CD4-positive, alpha-beta T cell treated with Interleukin-6 for 4 hours (primary cell): Measurements from ENCODE around the gene SLC50A1.
"Not testable (repeated sequence)": the region's sequence is repeated elsewhere in the genome, so short reads cannot be mapped to it uniquely, and the experiment has no call there.

Source experiments
- DNase-seq: peaks from one replicate; pipeline ENCODE4 v3.0.0-alpha.2; 2020; ENCODE audit warnings: mixed read lengths

Gene SLC50A1

DNA sequence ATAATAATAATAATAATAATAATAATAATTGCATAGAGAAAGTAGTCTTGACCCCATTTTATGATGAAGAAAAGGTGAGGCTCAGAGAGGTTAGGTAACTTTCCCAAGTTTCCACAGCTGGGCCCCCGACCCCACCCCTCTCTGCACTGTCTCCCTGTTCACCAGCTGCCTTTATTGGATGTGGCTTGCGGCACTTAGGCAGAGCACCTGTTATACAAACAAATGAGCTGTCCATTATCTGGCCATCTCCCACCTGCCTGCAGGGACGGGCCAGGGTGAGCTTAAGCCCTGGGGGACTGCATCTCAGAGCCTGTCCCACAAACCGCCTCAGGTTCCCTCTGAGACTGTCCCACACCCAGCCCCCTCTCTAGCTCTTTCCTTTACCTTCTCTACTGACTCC, 18.0 kb upstream of the SLC50A1 start:
- no peak for DNase-seq

DNA sequence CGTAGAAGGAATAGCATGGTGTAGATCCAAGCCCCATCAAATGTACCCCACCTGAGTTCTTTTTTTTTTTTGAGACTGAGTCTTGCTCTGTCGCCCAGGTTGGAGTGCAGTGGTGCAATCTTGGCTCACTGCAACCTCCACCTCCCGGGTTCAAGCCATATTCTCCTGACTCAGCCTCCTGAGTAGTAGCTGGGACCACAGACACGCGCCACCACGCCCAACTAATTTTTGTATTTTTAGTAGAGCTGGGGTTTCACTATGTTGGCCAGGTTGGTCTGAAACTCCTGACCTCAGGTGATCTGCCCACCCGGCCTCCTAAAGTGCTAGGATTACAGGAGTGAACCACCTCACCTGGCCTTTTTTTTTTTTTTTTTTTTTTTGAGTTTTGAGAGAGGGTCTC, 17.6 kb upstream of the SLC50A1 start:
- DNase-seq = not testable (repeated sequence)

DNA sequence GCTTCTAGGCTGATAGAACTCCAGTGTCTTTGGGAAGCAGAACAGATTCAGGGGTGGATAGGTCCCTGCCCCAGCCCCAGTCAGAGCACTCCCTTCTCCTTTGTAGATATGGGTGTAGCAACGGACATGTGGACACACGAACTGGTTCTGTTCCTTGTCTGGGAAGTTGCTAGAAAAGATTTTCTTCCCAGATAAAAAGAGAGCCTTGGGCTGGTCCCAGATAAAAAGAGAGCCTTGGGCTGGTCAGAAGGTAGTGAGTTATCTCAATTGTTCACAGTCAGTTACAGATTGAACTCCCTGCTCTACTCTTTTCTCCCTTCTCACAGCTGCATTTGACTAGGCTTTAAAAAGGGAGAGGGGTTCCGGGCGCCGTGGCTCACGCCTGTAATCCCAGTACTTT, 15.4 kb upstream of the SLC50A1 start:
- DNase-seq = no peak

DNA sequence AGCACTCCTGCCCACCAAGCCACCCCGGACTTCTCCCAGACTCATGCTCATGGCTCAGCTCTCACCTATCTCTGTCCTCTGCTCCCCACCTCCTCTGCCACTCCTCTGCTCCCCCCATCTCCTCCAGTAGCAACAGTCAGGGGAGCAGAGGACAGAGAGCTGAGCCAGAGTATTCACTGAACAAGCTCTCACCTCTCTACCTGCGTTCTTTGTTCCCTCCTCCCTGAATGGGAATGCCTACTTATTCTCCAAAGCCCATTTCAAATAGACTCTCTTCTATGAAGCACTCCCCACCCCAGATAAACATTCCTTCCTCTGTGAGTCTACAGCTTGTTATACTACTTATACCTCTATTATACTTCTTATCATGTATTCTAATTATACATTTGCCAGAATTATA, 14.4 kb upstream of the SLC50A1 start:
- no peak for DNase-seq

DNA sequence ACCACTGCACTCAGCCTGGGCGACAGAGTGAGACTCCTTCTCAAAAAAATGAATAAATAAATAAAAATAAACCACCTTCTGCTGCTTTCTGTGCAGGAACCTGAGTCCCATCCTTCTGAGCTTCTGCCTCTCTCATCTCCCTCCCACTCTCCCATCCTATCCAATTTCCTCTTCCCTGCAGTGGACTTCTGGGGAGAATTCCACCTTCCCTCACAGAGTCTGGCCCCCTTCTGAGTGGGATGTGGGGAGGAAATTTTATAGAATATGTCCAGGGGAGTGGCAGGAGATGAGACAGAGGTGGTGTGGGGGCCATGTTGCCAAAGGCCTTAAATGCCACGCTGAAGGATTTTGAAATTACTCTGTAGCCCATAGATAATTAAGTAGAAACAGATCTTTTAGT, 13.3 kb upstream of the SLC50A1 start:
- DNase-seq = no peak

DNA sequence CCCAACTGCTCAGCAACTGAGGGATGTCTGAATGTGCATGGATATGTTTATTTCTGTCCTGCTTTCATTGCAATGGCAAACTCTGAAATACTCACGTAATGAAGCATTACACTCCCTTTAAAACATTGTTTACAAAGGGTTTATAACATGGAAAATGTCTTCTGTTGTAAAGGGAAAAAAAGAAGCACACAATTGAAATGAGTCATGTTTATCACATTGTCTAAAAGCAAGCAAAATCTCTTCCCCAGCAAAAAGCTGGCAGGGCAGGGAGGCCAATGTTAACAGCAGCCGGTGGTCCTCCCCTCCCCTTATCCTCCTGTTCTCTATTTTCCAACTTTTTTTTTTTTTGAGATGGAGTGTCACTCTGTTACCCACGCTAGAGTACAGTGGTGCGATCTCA, 11.9 kb upstream of the SLC50A1 start:
- no peak for DNase-seq

DNA sequence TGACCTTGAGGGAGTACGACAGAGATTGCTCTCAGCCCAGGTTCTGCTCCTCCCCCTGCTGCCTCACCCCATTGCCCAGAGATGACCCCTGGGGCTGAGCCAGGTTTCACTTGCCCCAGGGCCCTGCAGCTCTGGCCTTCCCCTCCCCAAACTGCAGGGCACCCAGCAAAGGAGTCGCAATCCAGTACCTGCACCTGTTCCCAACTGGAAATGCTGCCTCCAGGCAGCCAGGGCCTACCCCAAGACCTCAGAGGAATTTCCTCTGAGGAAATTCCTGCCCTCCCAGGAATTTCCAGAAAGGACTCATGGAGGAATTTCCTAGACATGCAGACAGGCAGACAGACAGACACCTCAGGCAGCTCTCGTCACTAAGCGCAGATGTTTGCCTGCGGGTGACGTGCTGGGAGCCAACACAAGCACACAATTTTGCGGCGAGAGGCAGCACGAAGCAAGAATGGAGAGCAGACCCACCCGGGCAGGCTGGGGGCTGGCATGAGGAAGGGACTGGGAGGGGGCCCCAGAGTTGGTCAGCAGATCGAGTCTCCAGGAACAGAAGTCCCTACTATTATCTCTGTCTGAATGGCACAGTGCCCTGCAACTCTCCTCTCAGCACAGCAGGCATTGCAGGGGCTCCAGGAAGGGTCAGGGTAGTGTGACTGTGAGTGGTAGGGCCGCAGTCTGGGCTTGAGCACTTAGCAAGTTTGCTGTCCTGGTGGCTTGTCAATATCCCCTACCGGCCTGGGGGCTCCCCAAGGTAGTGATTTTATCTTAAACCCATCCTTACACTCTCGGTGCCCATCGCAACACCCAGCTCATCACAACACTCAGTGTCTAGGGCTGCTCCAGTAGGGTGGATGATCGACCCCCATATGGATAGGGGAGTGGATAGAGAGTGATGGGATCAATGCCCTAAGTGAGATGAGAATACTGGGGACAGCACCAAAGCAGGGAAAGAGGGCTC, 10.9 kb upstream of the SLC50A1 start:
- DNase-seq = no peak

DNA sequence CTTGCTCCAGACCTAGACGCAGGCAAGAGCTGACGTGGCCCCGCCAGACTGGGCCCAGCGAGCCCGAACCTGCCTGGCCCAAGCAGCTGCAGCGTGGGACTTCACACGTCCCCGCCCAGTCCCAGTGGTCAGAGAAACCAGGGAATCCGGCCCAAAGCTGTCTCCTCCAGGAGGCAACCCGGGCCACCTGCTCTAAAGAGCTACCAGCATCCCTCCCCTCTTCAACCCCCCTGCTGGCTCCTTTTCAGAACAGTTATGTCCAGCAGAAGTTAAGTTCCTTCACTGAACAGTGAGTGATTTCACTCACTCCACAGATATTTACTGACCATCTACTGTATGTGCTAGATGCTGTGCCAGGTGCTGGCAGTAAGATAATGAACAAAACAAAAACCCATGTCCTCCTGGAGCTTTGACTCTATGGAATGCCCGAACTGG, 10.1 kb upstream of the SLC50A1 start:
- no peak for DNase-seq

DNA sequence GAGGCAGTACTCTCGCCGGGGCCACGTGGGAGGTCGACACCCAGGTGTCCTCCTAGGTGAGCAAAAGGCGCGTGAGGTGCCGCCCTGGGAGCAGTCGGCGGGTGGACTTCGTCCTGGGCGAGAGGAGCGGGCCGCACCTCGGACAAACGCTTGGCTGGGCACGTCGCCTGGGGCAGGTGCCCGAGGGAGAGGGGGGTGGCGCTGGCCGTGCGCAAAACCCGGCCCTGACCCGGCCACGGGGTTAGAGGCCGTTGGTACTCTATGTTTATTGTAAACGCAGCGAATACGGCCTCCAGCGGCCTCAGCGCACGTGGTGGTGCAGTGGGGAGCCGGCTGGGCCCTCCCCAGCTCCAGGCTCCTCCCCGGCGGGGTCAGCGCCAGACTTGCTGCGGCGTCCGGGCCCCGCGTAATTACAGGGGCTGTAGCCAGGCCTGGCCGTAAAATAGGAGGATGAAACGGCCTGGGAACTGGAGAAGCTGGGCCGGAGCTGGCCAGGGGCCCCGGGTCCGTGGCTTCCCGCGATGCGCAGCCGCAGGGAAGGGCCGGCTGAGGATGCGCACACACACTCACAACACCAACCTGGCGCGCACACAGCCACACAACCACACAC, 9.6 kb upstream of the SLC50A1 start:
- no peak for DNase-seq

DNA sequence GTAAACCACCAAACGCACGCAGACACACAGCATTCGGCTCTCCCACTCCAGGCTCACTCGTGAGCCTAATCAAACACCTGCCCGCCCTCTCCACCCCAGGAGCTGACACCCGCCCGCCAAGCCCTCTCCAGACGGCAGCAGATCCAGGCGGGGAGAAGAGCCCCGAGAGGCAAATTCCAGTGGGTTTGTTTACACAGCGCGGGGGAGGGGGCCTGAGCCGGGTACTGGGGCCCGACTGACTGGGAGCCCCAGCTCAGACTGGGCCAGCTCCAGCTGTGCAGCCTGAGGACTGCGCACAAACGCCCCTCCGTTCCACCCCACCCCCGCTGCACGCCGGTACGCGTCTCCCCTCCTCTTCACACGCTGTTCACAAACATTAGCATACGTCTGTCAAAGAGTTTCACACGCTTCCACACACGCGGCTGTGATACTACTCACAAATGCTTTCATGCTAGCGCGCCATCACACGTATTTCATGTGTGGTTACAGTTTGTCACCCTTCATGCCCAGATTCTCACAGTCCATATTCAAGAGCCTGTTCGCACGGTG, 9.0 kb upstream of the SLC50A1 start:
- DNase-seq = peak; percentile 50

DNA sequence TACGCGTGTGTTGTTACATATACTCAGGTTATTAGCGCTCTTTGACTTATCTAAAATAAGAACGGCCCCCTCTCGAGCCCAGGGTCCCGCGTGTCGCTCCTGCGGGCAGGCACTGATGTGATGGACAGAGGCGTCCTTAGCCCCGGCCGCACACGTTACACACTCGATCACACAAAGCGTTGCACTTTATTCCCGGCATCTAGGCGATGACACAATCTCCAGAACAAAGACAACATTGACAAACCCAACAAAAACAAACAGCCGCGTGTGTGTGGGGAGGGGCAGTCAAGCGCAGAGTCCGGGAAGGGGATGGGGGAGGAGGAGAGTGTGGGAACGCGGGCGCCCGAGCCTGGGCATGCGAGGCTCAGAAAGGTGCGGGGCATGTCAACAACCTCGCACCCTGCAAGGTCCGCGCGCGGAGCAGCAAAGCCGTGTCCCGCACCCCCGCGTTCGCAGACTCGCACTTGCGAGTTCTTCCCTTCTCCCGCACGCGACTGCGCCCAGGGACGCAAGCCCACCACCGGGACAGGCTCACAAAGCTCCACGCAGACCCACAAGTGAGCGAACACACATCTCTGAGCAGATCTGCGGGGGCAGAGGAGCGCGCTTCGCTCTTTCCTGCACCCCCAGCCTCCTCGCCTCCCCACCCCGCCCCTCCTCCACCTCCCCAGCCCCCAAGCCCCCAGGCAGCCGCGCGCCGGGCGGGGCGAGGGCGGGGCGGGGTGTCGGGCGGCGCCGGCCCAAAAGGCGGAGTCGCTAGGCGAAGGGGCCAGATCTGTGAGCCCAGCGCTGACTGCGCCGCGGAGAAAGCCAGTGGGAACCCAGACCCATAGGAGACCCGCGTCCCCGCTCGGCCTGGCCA, 8.3 kb upstream of the SLC50A1 start, which contains the start of gene EFNA1:
Gene EFNA1 (plus strand): TSS at position 772 of the 862 bp plus-strand sequence. CDS start 102 bp downstream, outside the sequence.
- peak; percentile 61 for DNase-seq

DNA sequence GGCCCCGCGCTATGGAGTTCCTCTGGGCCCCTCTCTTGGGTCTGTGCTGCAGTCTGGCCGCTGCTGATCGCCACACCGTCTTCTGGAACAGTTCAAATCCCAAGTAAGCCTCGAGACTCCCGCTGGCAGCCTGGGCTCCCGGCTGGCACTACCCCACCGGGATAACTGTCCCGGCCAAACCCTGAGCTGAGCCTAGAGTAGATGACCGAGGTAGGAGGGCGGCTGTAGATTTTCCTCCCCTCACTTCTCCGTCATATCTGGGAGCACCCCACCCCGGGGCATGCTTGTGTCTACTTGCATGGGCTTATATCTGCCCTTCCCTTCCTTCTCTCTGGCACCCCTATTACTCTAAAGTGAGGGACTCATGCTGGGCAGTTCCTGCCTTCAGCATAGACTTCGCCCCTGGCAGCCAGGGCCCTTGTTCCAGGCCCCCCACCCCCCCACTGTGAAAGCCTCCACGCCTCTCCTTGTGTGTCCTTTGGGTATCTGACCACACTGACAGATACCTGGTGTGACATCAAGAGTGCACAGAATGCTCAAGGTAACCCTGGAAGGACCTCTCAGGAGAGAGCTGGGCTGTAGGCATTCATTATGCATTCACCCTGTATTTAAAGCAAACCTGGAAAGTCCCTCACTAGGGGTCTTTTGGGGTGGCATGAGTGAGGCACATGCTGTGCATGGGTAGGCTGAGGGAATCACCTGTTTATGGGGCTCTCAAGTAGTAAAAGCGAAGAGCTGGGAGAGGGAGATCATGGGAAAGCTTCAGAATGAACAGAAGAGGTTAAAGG, 7.5 kb upstream of the SLC50A1 start:
- DNase-seq = no peak

DNA sequence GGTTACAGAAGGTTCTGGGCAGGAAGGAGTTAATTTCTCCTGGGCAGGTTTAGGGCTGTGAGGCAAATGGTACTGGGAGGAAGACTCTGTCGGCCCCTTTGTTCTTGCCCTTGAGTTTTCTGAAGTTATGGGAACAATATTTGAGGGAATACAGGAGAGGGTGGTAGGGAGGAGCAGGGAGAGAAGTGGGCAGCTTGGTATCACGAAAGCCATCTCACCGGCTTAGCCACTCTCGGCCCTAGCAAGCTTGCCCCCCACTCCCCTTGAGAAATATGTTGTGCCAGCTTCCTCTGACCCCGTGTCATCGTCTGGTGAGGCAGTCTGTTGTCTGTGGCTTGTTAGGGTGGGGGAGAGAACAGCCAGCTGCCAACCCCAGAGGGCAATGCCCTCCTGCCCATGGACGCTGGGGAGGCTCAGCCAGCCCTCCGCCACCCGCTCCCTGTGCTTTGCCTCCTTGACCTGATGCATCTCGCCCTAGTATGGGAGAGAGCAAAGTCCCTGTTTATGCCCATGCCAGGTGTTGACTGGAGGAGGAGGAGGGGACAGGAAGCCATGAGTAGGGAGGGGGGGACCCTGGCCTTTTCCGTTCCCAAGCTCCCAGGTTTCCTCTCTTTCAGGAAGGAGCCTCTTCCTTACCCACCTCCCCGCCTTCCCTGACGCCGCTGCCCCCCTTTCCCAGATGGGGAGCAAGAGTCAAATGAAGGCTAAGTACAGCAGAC, 6.7 kb upstream of the SLC50A1 start:
- peak; percentile 26 for DNase-seq

DNA sequence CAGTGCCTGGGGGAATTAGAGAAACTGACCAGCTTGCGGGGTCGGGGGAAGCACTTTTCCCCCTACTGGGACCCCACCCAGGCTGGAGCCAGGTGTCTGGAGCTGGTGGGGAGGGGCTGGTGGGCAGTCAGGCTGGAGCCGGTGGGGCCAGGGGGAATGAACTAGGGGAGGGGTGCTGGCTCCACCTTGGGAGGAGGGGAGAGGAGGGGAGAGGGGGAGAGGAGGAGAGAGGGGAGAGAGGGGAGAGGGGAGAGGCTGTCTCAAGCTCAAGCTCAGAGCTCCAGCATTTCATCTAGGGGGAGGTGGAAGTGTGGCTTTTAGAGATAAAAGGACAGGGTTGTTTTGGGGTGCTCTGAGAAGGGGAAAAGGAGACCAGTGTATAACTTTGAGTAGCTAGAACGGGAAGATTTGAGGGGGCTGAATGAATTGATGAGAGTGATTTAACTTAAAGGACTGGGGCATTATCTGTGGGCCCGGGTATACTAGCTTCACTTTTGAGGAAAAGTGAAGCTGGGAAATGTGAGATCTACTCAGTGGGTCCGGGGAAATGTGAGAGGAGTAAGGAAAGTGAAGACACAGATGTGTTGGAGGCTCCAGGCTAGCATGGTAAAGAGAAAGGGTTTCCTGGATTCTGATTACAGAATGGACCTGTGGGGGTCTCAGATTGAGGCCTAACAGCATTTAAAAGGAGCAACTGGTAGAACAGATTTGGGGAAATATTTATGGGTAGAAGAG, 5.2 kb upstream of the SLC50A1 start:
- no peak for DNase-seq

DNA sequence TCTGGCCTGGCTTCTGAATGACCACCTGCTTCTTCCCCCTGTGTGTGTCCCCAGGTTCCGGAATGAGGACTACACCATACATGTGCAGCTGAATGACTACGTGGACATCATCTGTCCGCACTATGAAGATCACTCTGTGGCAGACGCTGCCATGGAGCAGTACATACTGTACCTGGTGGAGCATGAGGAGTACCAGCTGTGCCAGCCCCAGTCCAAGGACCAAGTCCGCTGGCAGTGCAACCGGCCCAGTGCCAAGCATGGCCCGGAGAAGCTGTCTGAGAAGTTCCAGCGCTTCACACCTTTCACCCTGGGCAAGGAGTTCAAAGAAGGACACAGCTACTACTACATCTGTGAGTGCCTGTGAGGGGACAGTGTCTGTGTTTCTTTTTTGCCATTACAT, 4.4 kb upstream of the SLC50A1 start:
- DNase-seq = no peak

DNA sequence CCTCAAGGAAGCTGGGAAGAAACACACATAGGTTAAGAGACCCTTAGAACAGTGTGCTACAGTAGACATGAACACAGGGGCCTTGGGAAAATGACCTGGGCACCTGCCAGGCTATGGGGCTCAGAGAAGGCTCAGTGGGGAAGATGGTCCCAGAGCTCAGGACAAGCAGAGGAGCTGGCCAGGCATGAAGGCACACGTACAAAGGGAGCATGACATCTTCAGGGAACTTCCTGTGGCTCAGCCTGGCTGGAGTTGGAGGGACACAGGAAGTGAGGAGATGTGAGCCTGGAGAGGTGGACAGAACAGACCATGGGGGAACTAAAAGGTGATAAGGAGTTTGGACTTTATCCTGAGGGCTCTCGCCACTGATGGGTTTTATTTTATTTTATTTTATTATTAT, 3.8 kb upstream of the SLC50A1 start:
- DNase-seq = no peak

DNA sequence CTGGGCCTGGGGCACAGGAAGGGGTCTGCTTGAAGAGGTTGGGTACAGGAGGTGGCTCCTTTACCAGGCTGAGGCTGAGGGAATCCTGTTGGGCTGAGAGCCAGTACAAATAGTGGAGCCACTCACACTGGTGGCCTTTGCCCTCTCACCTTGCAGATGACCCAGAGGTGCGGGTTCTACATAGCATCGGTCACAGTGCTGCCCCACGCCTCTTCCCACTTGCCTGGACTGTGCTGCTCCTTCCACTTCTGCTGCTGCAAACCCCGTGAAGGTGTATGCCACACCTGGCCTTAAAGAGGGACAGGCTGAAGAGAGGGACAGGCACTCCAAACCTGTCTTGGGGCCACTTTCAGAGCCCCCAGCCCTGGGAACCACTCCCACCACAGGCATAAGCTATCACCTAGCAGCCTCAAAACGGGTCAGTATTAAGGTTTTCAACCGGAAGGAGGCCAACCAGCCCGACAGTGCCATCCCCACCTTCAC, 1.8 kb upstream of the SLC50A1 start:
- DNase-seq = no peak

DNA sequence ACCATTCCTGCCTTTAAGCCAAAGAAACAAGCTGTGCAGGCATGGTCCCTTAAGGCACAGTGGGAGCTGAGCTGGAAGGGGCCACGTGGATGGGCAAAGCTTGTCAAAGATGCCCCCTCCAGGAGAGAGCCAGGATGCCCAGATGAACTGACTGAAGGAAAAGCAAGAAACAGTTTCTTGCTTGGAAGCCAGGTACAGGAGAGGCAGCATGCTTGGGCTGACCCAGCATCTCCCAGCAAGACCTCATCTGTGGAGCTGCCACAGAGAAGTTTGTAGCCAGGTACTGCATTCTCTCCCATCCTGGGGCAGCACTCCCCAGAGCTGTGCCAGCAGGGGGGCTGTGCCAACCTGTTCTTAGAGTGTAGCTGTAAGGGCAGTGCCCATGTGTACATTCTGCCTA, 1.3 kb upstream of the SLC50A1 start:
- DNase-seq = no peak

DNA sequence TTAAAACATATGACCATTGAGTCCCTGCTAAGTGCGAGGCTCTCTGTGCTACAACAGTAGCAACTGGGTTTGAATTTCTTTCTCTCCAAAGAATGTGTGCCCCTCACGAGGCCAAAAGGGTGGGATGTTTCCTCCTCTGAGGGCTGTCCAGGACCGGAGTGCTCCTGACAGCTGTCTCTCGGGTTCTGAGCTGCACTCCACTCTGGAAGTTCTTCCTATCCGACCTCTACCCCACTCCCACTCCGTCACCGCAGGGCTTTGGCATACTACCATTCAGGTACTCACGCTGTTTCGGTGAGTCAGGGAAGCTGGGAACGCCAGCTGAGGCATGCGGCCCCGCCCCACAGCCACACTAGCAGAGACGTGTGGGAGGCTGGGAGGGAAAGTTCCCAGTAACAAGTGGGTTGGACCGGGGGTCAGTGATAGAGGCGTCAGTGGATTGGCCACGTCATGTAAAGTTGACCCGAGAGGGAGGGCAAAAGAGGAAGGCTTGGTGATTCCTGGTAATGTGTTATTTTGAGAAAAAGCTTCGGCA, 705 bp upstream of the SLC50A1 start:
- peak; percentile 59 for DNase-seq

DNA sequence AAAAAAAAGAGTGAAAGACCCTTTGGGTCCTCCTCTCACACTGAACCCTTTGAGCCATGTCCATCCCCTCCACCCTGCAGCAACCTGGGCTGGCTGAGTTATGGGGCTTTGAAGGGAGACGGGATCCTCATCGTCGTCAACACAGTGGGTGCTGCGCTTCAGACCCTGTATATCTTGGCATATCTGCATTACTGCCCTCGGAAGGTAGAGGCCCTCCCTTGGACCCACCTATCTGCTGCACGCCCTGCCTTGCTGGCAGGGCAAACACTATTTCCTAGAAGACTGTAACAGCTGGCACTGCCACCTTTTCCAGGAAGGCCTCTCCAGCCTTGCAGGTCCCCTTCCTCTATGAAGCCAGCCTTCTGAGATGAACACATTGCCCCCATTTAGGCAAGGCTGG, 1.1 kb downstream of the SLC50A1 start:
- DNase-seq = peak; percentile 15
